Measurements from ENCODE around the gene ZNF516.
"Not testable (repeated sequence)": the region's sequence is repeated elsewhere in the genome, so short reads cannot be mapped to it uniquely, and the experiment has no call there.

Gene ZNF516

GRCh38 chr18:76475450-76476194 lies 19.4 kb downstream of the ZNF516 start:
- TF ChIP-seq CTCF (IDR thresholded peaks at IDR 0.05; ENCODE audit: low read depth, low read length), result peak; percentile 6; the same call in 1 of the 2 replicates

GRCh38 chr18:76474824-76475223 lies 20.2 kb downstream of the ZNF516 start:
- no peak for TF ChIP-seq CTCF (IDR thresholded peaks at IDR 0.05; ENCODE audit: low read depth, low read length)
- DNase-seq (ENCODE audit: extremely low read depth, low read depth), result no peak

More at GRCh38 chr18:76475450-76476194, 19.4 kb downstream of the ZNF516 start:
- no peak for DNase-seq (ENCODE audit: extremely low read depth, low read depth)

- not testable (repeated sequence) for DNase-seq (ENCODE audit: extremely low read depth, low read depth)
These were observed 21.5 kb downstream of the ZNF516 start for GRCh38 chr18:76473521-76473920.

- no peak for DNase-seq (ENCODE audit: extremely low read depth, low read depth)
- no peak for TF ChIP-seq CTCF (IDR thresholded peaks at IDR 0.05; ENCODE audit: low read depth, low read length)
These were observed 22.2 kb downstream of the ZNF516 start for GRCh38 chr18:76472829-76473228.

- no peak for TF ChIP-seq CTCF (IDR thresholded peaks at IDR 0.05; ENCODE audit: low read depth, low read length)
- DNase-seq (ENCODE audit: extremely low read depth, low read depth), result no peak
These were observed 23.4 kb downstream of the ZNF516 start for GRCh38 chr18:76471593-76471992.

GRCh38 chr18:76468345-76469304 lies 26.4 kb downstream of the ZNF516 start:
- TF ChIP-seq CTCF (IDR thresholded peaks at IDR 0.05; ENCODE audit: low read depth, low read length), result no peak

GRCh38 chr18:76467371-76468190 lies 27.5 kb downstream of the ZNF516 start:
- DNase-seq (ENCODE audit: extremely low read depth, low read depth), result no peak
- no peak for TF ChIP-seq CTCF (IDR thresholded peaks at IDR 0.05; ENCODE audit: low read depth, low read length)

More at GRCh38 chr18:76468345-76469304, 26.4 kb downstream of the ZNF516 start:
- DNase-seq (ENCODE audit: extremely low read depth, low read depth), result no peak

Data from AG09319 (cell line).